ENCODE data around the gene CPD.

CPD gene

GRCh38 chr17:30505868-30506417 lies 127.2 kb downstream of the CPD start:
- no peak for DNase-seq (ENCODE audit: low read depth in 2 of 2)

- DNase-seq (ENCODE audit: low read depth in 2 of 2), result no peak
These were observed 127.8 kb downstream of the CPD start for GRCh38 chr17:30506481-30506880.

GRCh38 chr17:30513346-30513745 lies 134.6 kb downstream of the CPD start:
- DNase-seq (ENCODE audit: low read depth in 2 of 2), result no peak

DNA sequence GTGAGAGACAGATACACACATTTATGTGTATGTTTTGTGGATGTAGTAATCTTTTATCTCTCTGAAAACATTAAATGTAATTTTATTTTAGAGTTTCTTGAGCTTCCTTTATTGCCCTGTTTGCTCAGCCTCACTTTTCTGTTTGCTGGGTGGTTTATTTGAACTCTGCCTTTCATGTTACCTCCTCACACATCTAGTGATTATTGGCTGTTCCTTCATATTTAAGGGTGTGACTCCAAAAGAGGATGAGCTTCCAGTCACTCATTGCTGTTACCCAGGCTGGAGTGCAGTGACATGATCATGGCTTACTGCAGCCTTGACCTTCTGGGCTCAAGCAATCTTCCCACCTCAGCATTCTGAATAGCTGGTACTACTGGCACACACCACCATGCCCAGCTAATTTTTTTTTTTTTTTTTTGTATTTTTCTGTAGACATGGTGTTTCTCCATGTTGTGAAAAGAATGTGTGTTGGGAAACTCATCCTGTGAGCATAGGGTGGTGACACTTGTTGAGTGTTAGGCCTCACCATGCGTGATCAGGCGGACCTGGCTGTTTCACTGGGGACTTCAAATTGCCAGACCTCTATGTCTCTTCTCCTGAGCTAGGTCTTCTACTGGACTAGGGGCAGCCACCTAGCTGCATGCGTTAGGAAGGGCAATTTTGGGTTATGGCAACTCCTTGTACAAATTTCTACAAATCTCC lies 136.3 kb downstream of the CPD start:
- DNase-seq (ENCODE audit: low read depth in 2 of 2), result no peak

- DNase-seq (ENCODE audit: low read depth in 2 of 2), result no peak
These were observed 139.1 kb downstream of the CPD start for GRCh38 chr17:30517786-30518185.

DNA sequence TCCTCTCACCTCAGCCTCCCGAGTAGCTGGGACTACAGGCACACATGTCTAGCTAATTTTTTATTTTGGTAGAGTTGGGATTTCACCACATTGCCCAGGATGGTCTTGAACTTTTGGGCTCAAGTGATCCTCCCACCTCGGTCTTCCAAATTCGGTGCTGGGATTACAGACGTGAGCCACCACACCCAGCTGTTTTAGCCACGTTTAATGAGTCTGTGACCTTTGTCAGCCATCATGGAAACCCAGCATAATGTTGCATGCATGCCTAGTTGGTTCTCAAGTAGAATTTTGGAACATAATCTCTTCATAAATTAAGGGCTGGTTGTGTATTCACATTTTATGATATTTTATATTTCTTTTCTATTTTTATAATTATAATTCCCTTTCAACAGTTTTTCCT lies 140.4 kb downstream of the CPD start:
- no peak for DNase-seq (ENCODE audit: low read depth in 2 of 2)

Measured in activated CD4-positive, alpha-beta T cell treated with anti-CD3 and anti-CD28 coated beads for 24 hours (primary cell).